Prostate gland (tissue), 2 donors: ENCODE results near the gene LIN37. TPM values are rescaled to one million over a fixed set of nuclear protein-coding genes. Genes with fewer than 3 reads are reported as not detected.

ENCODE experiments used
- DNase-seq: peaks from one replicate; pipeline ENCODE4 v3.0.0-alpha.2; 2019; ENCODE audit warnings: low spot score
- H3K27ac ChIP-seq, 2 donors: fragments of 200-600 bp; sonication (generic); 2 replicates each; pipeline ENCODE4 v1.5.1; 2017 to 2019
- H3K27me3 ChIP-seq: fragments of 200-600 bp; sonication (generic); replicated peaks from 2 replicates; pipeline ENCODE4 v1.5.1; 2019; ENCODE audit not compliant: insufficient read depth
- H3K36me3 ChIP-seq, 2 donors: fragments of 200-600 bp; sonication (generic); 1 replicate in 1 of 2; 2 replicates in 1 of 2; pipeline versions ENCODE4 v1.5.1 to v1.8.1; 2017 to 2019
- H3K4me1 ChIP-seq: fragments of 200-600 bp; sonication (generic); replicated peaks from 2 replicates; pipeline ENCODE4 v1.5.1; 2019
- H3K4me3 ChIP-seq, 2 donors: fragments of 200-600 bp; sonication (generic); 2 replicates each; pipeline ENCODE4 v1.5.1; 2017 to 2019
- H3K9me3 ChIP-seq: fragments of 200-600 bp; sonication (generic); 2 replicates; pipeline ENCODE4 v1.5.1; 2017
- CTCF ChIP-seq, 4 experiments: fragments of 200-600 bp in 2 of 4; fragments of 450-650 bp in 2 of 4; sonication (generic) in 2 of 4; IDR thresholded peaks; 1 replicate in 3 of 4; 2 replicates in 1 of 4; pipeline ENCODE4 v1.5.1; 2016 to 2019; ENCODE audit warnings: antibody characterized with exemption in 4 of 4, mild to moderate bottlenecking in 2 of 4, moderate library complexity in 2 of 4
- POLR2A ChIP-seq: fragments of 450-650 bp; IDR thresholded peaks from one replicate; pipeline ENCODE4 v1.6.1; 2016; ENCODE audit warnings: antibody characterized with exemption, mild to moderate bottlenecking
- POLR2AphosphoS5 ChIP-seq: sonication (generic); formaldehyde crosslinking; IDR thresholded peaks from one replicate; pipeline ENCODE4 v1.6.1; 2017; ENCODE audit warnings: antibody characterized with exemption
- WGBS: methylation state at CpG from one replicate; pipeline ENCODE4 v1.1.5; 2018; 5-methylcytosine and 5-hydroxymethylcytosine counted together
- intact Hi-C: fragments of 100-400 bp; cut with DNase I; formaldehyde crosslinking; loops from one replicate; pipeline ENCODE4 v1.14.2; 2022
- total RNA-seq, 2 donors: library from RNA; depleted of rRNA; stranded (reverse); fragments of >200 nt; gene quantifications; one replicate each; pipeline ENCODE4 v1.1.0, GENCODE V29; 2016

Gene LIN37
- total RNA-seq, 2 donors from 2014 or later = 4.2 to 13.0 TPM

GRCh38 chr19:35717665-35718344 lies 30.6 kb upstream of the LIN37 start, which contains the start of gene KMT2B:
KMT2B (plus strand) TSS chr19:35718003; CDS start chr19:35718019, 16 bp downstream.
- no peak for DNase-seq
- Histone ChIP-seq H3K9me3 (no peaks in the 10 kb centered on the region), H3K4me1 (peaks cover 15% of the 10 kb centered on the region), H3K27me3 (no peaks in the 10 kb centered on the region), H3K36me3 (peaks cover 5 to 12% of the 10 kb centered on the region in 2 donors), H3K27ac (peak within 1 kb of the TSS; percentile 78 to 91), H3K4me3 (peak within 1 kb of the TSS; percentile 91 to 93)
- WGBS = under 1% methylated on average over 48 of the region's 109 CpGs
- intact Hi-C loops = loop anchor here (1.0 to 10.0 kb wide), 3 partner anchors 24 to 363 kb away; partner anchors contain the start of gene FFAR3
- peak in 1 of 4 experiments; percentile 19 for TF ChIP-seq CTCF (IDR thresholded peaks at IDR 0.05)
- no peak for TF ChIP-seq POLR2A
- no peak for TF ChIP-seq POLR2AphosphoS5

- intact Hi-C loops = loop anchor here (10.0 kb wide), 1 partner anchor 364 kb away; the partner anchor contains the start of gene FFAR3
- no peak for TF ChIP-seq POLR2A
- no peak for TF ChIP-seq CTCF (IDR thresholded peaks at IDR 0.05)
- no peak for TF ChIP-seq POLR2AphosphoS5
- Histone ChIP-seq H3K4me1 (peaks cover 15% of the 10 kb centered on the region), H3K27ac (peak overlapping the region; percentile 78 to 91), H3K9me3 (no peaks in the 10 kb centered on the region), H3K4me3 (peak overlapping the region; percentile 91 to 93), H3K27me3 (no peaks in the 10 kb centered on the region), H3K36me3 (peaks cover 10 to 19% of the 10 kb centered on the region in 2 donors)
- 2% methylated on average over 35 of the region's 42 CpGs for WGBS
- DNase-seq = no peak
Observed at GRCh38 chr19:35718345-35719041, 29.9 kb upstream of the LIN37 start.

- 86% methylated on average over 32 of the region's 32 CpGs for WGBS
- H3K36me3 ChIP-seq = peaks cover 20 to 29% of the 10 kb centered on the region in 2 donors
- intact Hi-C loops = loop anchor here (10.0 kb wide), 1 partner anchor 365 kb away; the partner anchor contains the start of gene FFAR3
- no peaks in the 10 kb centered on the region for H3K9me3 ChIP-seq
- DNase-seq = no peak
- peaks cover 15% of the 10 kb centered on the region for H3K4me1 ChIP-seq
- no peaks in the 10 kb centered on the region for H3K27me3 ChIP-seq
- no peak for TF ChIP-seq POLR2A
- no peak for TF ChIP-seq POLR2AphosphoS5
- no peak for TF ChIP-seq CTCF (IDR thresholded peaks at IDR 0.05)
- H3K4me3 ChIP-seq = peak overlapping the region in 1 of 2 donors; percentile 93
- peak overlapping the region in 1 of 2 donors; percentile 91 for H3K27ac ChIP-seq
Observed at GRCh38 chr19:35719402-35720162, 28.8 kb upstream of the LIN37 start.

GRCh38 chr19:35720163-35720524 lies 28.2 kb upstream of the LIN37 start:
- no peaks in the 10 kb centered on the region for H3K9me3 ChIP-seq
- WGBS = 94% methylated on average over 9 of the region's 9 CpGs
- H3K27ac ChIP-seq = no peak overlapping the region
- H3K27me3 ChIP-seq = no peaks in the 10 kb centered on the region
- H3K4me3 ChIP-seq = no peak overlapping the region
- intact Hi-C loops = no loop called here
- peaks cover 15% of the 10 kb centered on the region for H3K4me1 ChIP-seq
- TF ChIP-seq POLR2AphosphoS5 (no peak), CTCF (IDR thresholded peaks at IDR 0.05) (no peak), POLR2A (no peak)
- DNase-seq = no peak
- H3K36me3 ChIP-seq = peaks cover 25 to 35% of the 10 kb centered on the region in 2 donors
